Stimulated activated CD4-positive, alpha-beta T cell treated with anti-CD3 and anti-CD28 coated beads, Interleukin-2, amount 100 ng/mL, for 24 hours (primary cell): ENCODE results near the gene F13A1.
A peak's percentile ranks its signal among the peaks of the same experiment; 100 is the strongest.

Source experiments
- DNase-seq, 2 donors: peaks; one replicate each; pipeline ENCODE4 v3.0.0-alpha.2; 2020

F13A1 gene

DNA sequence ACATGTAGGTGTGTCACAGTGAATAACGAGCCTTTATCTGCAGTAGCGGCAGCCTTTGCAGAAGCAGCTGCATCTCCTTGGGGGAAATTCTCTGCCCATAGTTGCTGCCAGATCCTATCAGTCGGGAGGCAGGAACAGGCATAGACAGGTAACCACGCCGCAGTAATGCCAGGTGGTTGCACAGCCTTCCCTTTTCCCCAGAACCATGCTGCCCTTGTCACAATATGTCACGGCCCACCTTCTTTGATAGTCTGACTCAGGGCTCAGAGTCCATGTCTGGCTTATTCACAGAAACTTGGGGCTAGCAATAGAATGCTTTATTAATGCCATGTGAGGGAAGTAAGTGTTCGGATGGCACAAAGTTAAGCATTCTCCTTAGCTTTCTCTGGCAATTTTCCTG is 76.6 kb downstream of the F13A1 start:
- no peak for DNase-seq

DNA sequence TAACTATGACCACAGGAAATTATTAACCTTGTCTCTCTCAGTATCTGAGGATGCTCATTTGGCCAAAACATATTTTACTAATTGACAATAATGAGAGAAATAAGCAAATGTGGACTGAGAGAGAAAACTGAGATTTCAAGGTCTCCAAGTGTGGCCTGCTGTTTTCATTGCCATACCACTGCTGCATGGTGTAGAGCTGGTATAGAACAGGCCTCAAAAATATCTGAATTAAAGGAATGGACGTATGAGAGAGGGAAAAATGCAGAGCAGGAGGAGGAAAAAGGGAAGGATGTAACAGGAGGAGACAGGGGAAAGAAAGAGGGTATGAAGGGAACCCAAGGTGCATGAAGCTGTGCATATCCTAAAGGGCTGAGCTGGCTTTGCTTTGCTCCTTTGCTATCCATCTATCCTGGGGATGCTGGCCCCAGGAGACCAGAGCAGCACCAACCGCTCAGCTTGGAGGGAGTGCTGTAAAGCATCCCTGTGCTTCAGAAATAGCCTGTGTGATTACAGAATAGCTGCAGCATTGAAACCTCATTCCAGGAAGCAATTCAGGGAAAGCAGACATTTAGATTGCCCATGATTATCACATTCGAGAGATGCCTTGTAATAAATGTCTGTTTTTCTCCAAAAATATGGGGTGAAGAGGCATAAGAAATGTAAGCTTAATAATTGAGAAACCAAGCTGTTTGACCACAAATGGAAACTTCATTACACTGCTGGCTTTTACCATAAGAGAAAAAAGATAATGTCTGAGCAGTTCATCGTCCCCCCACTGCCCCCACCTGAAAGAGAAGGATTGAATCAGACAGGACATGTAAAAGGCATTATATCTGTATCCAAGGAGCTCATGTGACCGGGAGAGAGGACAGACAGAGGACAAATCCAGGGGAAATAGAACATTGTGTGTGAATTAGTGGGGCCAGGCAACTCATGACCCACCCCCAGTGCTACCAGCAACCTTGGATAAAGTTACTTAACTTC is 80.6 kb downstream of the F13A1 start:
- no peak for DNase-seq

DNA sequence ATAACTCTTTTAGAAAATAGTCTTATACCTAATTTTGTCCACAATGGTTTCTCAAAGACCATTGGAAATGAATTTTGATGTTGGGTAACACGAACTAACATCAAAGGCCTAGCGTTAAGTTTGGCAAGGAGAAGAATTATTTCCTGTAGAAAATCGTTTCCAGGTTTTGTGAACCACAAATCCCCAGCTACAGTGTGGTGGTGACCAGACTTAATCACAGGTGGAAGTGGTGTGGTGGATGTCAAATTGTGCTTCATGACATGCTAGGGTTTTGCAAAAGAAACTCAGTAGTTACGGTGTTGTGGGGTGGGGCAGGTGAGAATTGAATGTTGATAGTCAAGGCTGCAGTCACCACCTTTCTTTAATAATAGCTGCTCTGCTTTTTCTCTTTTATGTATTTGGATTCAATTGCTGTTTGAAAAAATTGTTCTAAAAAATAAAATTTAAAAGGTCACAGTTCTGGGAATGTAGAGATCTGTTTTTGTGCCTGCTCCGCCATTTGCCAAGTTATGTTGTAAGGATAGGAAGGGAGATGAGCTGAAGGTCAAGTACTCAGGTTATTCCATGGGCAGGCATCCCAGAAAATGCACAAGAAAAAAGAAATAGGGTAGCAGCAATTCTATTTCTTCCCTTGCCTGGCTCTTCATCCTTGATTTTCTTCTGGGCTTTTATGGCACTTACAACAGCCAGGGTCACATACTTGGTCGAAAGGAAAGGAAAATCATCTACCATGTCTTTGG is 83.6 kb downstream of the F13A1 start:
- no peak for DNase-seq

DNA sequence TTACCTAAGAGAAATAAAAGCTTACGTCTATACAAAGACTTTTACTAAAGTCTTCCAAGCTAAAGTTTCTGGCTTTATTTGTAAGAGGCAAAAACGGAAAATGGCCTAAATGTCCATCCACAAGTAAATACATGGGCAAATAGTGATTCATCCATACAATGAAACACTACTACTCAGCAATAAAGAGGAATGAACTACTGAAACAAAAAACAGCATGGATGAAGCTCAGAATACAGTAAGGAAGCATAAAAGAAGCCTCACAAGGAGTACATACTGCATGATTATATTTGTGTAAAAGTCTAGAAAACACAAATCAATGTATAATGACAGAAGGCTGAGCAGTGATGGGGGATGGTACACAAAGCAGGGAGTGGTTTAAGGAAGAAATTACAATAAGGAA is 84.7 kb downstream of the F13A1 start:
- no peak for DNase-seq

DNA sequence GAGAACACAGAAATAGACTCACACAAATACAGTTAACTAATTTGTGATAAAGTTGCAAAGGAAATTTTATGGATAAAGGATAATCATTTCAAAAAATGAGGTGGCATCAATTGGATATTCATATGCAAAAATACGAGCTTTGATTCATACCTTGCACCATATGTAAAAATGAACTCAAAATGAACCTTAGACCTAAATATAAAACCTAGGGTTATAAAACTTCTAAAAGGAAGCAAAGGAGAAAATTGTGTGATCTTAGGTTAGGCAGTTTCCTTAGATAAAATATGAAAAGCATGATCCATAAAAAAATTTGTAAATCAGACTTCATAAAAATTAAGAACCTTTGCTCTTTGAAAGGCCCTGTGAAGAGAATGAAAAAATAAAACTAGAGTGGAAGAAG is 85.5 kb downstream of the F13A1 start:
- no peak for DNase-seq

DNA sequence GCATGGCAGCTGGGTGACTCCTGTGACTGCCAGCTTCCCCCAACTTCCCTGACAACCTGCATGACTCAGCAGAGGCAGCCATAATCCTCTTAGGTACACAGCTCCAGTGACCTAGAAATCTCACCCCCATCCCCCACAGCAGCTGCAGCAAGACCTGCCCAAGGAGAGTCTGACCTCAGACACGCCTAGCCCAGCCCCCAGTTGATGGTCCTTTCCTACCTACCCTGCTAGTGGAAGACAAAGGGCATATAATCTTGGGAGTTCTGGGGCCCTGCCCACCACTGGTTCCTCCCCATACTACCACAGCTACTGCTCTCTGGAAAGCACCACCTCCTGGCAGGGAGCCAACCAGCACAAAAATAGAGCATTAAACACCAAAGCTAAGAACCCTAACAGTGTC is 90.2 kb downstream of the F13A1 start:
- DNase-seq, result no peak

DNA sequence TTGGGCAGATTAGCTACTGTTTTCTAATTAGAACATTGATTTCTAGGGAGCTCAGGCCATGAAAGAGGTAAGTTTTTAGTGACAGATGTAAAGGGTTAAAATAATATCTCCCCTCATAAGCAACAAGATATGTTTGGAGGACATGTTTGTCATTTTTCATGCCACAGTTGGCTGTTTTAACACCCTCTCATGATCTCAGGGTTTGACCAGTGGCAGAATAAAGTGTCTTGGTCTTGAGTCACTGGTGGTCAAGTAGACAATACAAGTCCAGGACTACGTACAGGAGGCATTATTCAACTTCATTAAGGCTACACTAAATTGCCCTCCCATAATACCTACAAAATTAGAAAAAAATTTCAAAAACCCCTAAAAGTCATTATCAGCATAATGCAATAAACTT is 92.6 kb downstream of the F13A1 start:
- DNase-seq, result no peak

DNA sequence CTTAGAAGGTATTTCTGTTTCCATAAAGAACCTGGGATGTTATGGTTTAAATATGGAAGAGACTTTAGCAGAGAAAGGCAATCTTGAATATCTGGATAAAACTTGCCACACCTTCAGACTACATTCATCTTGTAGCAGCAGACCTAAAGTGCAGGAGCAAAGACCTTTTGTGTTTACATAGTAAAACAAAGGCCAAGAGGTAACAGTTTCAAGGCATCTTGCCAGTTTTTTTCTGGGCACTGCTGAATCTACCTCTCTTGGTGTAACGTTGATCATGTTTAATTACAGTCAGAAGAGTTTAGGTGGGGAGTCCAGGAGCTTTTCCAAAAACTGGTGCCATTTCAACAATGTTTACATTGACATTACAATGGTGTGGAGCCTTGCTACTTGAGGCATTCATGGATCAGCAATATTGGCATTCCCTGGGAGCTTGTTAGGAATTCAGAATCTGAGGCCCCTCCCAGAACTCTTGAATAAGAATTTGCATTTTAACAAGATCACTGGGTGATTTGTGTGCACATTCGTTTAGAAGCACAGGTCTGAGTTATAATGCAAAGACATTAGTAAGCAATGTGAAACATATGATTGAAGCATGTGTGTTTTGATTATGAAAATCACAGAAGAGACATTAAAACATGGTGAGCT is 94.5 kb downstream of the F13A1 start:
- DNase-seq, result no peak

DNA sequence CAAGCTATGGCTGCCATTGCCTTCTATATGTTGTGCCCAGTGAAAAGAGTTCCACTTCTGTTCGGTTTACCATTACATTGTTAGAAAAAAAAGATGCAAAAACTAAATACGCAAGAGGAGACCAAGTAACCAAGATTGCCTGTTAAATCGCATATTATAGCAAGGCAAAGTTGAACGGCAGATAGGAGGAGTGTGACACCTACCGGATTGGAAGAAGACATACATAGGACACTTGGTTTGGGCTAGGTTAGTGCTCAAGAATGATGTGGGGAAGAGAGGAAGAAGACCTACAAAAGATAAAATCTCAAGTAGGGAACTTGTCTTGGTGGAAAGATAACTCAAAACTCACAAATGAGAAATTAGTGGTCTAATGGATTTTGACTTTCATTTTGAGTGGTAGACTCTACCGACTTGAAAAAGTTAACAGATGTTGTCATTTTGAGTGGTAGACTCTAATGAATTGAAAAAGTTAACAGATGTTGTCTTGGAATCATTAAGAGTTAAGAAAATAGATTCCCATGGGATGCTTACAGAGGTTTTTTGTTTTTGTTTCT is 95.5 kb downstream of the F13A1 start:
- DNase-seq, result no peak

DNA sequence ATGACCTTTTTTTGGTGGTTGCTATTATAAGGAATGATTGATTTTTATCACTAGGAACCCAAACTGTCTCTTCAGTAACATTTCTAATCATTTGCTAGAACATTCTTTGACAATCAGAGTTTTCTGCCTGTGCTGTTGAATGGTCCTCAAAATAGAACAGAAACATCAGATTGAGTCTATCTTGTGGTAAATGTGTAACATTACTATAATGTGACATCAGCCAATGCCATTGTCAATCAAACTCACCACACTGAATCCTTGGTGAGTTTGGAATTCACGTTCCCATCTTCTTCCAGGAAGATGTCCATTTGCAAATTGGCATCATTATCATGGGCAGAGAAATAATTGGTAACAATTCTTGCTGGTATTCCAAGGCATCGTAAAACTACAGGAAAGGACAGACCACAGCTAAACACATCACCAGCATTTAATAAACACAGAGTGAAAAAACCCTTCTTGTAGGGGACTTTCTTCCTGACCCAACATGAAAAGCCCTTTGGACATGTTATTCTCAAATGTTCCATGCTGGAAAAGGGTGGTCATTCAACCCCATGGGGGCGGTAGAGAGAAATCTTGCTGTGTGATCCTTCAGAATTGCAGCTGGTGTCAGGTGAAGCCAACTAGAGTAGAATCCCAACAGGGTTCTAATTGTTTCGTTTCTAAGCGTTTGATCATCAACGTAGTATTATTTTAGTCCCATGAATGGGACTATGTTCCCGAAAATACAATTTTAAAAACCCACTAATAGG is 98.5 kb downstream of the F13A1 start:
- peak in 1 of 2 donors; percentile 7 for DNase-seq

DNA sequence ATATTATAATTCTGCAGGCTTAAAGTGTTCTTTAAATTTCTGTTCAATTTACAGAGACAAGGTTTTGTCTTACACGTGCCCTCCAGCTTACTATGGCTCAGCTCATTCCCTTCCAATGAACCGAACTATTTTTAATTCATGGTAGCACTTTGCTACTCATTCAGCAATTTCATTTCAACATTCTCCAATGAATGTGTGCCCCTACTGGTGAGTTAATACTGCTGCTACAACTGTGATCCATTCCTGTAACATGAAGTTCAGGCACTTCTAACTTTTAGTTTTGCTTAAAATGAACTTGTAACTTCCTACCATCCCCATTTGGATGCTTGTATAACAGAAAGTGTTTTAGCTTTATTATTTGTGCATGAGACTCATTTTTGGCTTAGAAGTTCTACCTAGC is 99.7 kb downstream of the F13A1 start:
- no peak for DNase-seq

DNA sequence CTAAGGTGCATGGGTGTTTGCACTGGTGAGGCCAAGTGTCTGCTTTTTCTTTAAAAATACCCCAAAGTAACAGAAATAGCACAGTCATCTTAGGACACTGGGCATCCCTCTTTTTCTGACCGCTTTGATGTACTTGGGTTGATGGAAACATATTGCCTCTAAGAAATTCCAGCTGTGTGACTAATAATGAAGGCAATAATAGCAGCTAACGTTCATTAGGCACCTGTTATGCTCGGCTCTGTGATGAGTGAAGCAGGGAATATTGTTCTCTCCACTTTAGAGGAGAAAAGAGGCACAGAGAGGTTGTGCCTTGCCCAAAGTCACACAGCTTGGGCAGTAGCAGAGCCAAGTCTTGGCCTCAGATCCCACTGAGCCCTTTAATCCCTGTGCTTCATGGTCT is 100.7 kb downstream of the F13A1 start:
- no peak for DNase-seq

DNA sequence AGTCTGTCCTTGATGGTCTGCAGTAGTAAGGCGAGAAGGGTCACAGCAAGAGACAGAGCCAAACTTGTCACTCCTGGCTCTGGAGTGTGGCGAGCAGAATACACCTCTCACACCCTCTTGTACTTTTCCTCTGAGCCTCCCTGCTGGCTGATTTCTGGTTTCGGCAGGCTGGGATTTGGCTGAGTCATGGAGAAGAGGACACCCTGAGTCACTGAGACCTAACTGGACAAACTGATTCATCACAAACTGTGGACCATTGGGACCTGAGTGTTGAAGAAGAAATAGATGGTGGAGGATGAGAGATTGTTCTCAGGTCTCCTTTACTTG is 101.7 kb downstream of the F13A1 start:
- no peak for DNase-seq

DNA sequence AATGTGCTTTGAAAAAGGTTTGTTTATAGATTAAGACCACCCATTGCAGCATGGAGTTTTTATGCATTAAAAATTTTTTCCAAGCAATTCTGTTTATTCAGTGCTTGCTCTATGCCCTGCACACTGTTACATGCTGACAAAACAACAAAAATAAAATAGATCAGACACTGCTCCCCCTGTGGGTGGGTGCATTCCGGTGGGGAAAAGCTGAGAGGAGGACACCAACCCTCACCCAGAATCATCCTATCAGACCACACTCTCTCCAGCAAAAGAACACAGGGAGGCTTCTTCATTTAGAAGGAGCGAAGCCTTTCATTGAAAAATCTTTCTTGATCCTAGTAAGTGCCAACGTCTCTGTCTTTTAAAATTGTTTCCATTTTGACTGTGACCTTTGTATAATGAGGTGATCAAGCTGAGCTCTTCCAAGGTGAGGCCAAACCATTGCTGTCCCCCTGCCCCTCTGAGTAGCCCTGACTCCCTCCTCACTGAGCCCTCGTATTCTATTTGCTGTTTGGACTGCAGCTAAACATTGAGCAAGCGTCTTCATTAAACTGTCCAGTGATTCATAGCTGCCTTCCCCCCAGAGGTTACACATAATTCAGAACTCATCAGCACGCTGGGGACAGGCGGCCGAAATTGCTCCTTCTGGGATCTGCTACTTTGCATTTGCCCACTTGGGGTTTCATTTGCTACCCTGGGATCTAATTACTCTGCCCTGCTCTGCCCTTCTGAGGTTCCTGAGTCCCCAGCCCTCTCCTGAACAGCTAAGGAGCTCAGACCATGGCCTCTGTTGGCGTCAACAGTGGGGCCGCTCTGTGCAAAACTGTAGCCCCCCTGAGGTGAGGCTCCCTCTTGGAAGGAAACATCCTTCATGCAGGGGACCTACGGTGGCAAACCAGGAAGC is 102.4 kb downstream of the F13A1 start:
- DNase-seq, result no peak

DNA sequence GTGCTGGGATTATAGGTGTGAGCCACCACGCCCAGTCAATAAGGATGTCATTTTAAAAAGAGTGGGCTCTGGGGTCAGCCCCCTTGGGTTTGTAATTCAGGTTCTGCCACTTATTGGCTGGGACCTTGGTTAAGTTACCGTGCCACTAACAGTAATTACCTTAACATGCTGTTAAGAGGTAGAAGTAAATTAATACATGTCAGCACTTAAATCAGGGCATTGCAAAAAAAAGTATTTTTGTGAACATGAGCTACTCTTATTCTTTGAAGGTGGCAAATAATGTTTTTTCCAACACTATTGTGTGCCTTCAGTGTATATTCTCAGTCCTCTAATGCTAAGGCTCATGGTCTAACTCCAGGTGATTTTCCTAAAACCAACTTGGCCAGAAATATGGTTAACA is 109.5 kb downstream of the F13A1 start:
- no peak for DNase-seq

DNA sequence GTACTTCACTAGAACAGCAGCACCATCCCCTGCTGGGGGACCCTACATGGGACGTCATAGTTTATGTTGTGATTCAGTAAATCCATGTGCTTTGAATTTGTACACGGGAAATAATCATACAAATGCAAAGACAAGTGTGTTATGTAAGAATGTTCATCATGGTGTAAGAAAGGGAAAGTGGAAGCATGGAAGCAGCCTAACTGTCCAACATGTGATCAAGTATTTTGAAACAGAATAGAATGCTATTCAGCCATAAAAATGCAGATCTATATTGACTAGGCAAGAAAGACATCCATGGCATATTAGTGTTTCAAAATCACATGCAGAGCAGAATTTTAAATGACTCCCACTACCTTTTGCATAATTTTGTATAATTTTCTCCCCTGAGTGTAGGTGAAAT is 117.6 kb downstream of the F13A1 start:
- no peak for DNase-seq

DNA sequence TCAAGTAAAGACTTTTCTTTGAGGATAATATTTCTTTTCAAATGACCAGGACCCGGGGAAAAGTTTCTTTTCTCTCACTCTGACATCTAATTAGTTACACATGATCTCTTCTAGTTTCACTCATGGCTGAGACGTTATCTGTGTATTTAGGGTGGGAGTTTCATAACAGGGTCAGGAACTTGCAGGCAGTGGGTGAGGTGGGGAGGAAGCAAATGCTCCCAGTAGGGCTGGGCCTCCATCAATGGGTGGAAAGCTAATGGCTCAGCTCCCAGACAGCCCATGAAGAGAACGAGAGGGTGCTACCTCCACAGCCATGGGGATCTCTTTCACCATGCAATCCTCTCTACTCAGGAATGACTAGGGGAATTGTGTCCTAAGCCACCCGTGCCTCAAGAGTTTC is 119.3 kb downstream of the F13A1 start:
- DNase-seq, result no peak

DNA sequence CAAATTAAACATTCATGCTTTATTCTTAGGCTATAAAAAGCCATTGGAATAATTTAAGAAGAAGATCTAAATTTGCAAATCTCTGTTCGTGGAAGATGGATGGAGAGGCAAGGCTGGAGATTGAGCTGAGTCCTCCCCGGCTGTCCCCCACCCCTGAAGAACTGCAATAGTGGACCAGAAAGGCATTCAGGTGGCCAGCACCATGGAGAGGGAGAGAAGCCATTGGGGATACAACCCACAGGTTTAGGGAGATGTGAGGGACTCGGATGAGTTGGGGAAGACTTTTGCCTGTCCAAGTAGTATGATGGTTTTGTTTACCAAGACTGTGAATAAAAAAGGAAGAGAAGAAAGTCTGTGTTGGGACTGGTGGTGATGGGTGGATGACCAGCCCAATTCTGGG is 120.8 kb downstream of the F13A1 start:
- DNase-seq, result no peak

DNA sequence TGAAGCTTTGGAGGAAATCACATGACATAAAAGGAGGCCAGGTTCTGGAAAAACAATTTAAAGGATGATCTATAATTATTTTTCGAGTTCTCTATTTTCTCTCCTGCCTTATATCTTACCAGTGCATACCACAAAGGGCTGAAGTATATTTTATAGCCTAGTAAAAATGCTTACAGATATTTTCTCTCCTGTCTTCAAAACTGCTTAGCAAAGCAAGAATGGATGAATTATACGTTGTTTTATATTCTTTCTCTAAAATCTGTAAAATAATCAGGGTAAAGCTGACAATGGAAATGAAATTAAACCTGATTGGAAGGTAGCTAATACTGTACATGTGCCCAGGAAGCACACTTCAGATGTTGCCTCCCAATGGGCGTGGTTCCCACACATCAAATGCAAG is 123.7 kb downstream of the F13A1 start:
- no peak for DNase-seq

DNA sequence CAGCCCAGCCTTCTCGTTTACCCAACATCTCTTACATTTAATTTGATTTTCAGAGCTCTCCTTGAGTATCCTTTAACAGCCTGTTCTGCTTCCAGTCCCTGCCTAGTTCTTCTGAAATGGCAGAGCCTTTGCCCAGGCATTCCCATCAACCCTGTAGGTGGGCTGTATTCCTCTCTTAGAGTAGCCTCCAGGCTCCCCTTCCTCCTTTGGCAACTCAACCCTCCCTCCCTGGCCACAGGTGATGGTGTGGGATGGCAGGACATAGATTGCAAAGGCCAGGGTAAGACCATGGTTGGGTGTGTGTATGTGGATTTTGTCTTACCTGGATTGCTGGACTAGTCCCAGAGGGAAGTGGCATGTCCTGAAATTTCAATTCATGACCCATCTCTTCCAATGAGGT is 125.4 kb downstream of the F13A1 start:
- DNase-seq, result no peak

DNA sequence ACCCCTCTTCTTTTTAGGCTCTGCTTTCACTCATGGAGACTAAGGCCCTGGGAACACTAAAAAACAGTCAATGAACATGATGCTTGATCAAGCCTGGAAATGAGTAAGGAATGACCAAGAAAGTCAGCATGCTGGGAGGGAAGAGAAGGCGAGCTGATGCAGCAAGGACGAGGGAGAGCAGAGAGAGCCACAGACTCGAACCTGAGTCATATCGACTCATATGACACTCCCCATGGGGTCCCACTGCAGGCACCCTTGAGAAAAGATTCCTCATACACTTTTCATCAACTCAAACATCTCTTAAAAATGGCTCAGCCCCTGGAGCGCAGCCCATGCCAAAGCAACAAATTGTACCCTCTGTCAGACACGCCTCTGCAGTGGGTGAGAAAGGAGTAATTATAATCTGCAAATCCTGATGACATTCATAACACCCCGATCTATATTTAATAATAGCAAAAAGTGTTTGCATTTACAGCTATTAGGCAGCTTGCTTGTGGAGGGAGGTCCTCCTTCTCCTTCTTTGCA is 127.2 kb downstream of the F13A1 start:
- no peak for DNase-seq
